Fibroblast of lung (primary cell): ENCODE measurements around the gene PIEZO2.

Experiments
- CTCF ChIP-seq, 2 donors: IDR thresholded peaks in 1 of 2; conservative IDR thresholded peaks in 1 of 2; 1 replicate in 1 of 2; 2 replicates in 1 of 2; pipeline ENCODE4 v1.5.1; 2011 to 2012; ENCODE audit warnings: low read length in 2 of 2, control low read depth in 1 of 2, inconsistent platforms in 1 of 2, low read depth in 1 of 2, mild to moderate bottlenecking in 1 of 2
- EZH2 ChIP-seq: IDR thresholded peaks from 2 replicates; pipeline ENCODE4 v1.5.1; 2012; ENCODE audit warnings: low read length, control low read depth, mild to moderate bottlenecking; ENCODE audit errors: missing control alignments

DNA sequence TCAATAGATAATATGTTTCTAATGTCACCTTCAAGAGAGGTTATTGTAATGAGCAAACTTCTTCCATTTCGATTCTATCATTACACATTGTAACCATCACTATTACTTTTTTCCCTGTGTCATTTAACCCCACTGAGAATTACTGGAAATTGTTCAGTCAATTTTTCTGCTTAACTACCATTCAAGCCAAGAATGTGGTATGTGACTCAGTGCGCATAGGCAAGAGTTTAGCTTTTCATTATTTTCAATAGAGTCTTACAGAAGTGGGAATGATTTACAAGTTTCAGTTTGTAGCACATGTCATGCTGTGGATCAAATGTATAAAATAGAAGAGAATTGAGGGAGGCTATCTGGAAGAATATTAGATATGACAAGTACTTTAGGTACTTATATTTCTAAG, 34.3 kb upstream of the PIEZO2 start:
- TF ChIP-seq CTCF (conservative IDR thresholded peaks at IDR 0.05 in 1 of 2, IDR thresholded peaks at IDR 0.05 in 1 of 2; ENCODE audit: low read depth in 1 of 2, low read length in 2 of 2), result no peak
- TF ChIP-seq EZH2, result no peak
